ENCODE measurements around the gene SLC43A1. TPM values are rescaled to one million over a fixed set of nuclear protein-coding genes. Genes with fewer than 3 reads are reported as not detected.

The SLC43A1 gene
- total and polyA plus RNA-seq, 2 experiments from 2014 or later, result 19.6 to 49.7 TPM

DNA sequence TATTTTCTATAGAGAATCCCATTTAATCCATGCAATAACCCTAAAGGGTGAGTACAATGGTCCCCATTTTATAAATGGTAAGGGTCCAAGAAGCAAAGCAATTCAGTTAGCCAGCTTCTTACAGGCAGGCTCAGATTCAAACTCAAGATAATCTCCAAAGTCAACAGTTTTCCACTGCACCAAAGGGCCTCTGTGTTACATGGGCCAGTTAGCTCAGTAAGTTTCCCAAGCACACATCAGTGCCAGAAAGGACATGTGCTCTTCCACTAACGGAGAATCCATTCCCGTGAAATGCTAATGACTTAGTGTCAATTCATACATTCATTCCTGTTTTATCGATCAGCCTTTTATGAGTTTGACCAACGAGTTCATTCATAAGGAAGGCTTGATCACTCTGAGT lies 11.0 kb downstream of the SLC43A1 start:
- Mint-ChIP-seq H3K4me3 (no peak overlapping the region), H3K27me3 (ENCODE audit: insufficient read depth, low read depth, poor library complexity) (peaks cover 13% of the 10 kb centered on the region), H3K36me3 (ENCODE audit: low read depth) (peaks cover 40% of the 10 kb centered on the region), H3K9me3 (no peaks in the 10 kb centered on the region), H3K27ac (no peak overlapping the region), H3K4me1 (peaks cover 34% of the 10 kb centered on the region)
- Histone ChIP-seq H4K20me1 (replicated peaks; ENCODE audit: insufficient read depth) (peaks cover 15% of the 10 kb centered on the region), H3K79me2 (replicated peaks; ENCODE audit: insufficient read depth) (peaks cover 28% of the 10 kb centered on the region), H3K4me3 (no peak overlapping the region), H3K27ac (ENCODE audit: low read depth) (0 out of 2 replicates have a peak overlapping the region, but pooled peaks have one; percentile 9), H3F3A (replicated peaks; ENCODE audit: low read depth) (peaks cover 14% of the 10 kb centered on the region), H3K9me2 (ENCODE audit: insufficient read depth) (no peaks in the 10 kb centered on the region), H3K4me1 (ENCODE audit: insufficient read depth) (peaks cover 28% of the 10 kb centered on the region), H3K27me3 (ENCODE audit: insufficient read depth) (no peaks in the 10 kb centered on the region), H3K4me2 (no peak overlapping the region), H2AFZ (no peak overlapping the region), H3K36me3 (ENCODE audit: insufficient read depth) (no peaks in the 10 kb centered on the region)
- DNase-seq (ENCODE audit: low spot score) (no peak), ATAC-seq (no peak)
- TF ChIP-seq, protein P1, sequence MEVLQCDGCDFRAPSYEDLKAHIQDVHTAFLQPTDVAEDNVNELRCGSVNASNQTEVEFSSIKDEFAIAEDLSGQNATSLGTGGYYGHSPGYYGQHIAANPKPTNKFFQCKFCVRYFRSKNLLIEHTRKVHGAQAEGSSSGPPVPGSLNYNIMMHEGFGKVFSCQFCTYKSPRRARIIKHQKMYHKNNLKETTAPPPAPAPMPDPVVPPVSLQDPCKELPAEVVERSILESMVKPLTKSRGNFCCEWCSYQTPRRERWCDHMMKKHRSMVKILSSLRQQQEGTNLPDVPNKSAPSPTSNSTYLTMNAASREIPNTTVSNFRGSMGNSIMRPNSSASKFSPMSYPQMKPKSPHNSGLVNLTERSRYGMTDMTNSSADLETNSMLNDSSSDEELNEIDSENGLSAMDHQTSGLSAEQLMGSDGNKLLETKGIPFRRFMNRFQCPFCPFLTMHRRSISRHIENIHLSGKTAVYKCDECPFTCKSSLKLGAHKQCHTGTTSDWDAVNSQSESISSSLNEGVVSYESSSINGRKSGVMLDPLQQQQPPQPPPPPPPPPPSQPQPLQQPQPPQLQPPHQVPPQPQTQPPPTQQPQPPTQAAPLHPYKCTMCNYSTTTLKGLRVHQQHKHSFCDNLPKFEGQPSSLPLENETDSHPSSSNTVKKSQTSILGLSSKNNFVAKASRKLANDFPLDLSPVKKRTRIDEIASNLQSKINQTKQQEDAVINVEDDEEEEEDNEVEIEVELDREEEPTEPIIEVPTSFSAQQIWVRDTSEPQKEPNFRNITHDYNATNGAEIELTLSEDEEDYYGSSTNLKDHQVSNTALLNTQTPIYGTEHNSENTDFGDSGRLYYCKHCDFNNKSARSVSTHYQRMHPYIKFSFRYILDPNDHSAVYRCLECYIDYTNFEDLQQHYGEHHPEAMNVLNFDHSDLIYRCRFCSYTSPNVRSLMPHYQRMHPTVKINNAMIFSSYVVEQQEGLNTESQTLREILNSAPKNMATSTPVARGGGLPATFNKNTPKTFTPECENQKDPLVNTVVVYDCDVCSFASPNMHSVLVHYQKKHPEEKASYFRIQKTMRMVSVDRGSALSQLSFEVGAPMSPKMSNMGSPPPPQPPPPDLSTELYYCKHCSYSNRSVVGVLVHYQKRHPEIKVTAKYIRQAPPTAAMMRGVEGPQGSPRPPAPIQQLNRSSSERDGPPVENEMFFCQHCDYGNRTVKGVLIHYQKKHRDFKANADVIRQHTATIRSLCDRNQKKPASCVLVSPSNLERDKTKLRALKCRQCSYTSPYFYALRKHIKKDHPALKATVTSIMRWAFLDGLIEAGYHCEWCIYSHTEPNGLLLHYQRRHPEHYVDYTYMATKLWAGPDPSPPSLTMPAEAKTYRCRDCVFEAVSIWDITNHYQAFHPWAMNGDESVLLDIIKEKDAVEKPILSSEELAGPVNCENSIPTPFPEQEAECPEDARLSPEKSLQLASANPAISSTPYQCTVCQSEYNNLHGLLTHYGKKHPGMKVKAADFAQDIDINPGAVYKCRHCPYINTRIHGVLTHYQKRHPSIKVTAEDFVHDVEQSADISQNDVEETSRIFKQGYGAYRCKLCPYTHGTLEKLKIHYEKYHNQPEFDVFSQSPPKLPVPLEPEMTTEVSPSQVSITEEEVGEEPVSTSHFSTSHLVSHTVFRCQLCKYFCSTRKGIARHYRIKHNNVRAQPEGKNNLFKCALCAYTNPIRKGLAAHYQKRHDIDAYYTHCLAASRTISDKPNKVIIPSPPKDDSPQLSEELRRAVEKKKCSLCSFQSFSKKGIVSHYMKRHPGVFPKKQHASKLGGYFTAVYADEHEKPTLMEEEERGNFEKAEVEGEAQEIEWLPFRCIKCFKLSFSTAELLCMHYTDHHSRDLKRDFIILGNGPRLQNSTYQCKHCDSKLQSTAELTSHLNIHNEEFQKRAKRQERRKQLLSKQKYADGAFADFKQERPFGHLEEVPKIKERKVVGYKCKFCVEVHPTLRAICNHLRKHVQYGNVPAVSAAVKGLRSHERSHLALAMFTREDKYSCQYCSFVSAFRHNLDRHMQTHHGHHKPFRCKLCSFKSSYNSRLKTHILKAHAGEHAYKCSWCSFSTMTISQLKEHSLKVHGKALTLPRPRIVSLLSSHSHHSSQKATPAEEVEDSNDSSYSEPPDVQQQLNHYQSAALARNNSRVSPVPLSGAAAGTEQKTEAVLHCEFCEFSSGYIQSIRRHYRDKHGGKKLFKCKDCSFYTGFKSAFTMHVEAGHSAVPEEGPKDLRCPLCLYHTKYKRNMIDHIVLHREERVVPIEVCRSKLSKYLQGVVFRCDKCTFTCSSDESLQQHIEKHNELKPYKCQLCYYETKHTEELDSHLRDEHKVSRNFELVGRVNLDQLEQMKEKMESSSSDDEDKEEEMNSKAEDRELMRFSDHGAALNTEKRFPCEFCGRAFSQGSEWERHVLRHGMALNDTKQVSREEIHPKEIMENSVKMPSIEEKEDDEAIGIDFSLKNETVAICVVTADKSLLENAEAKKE (CRISPR knock-in tag; IDR thresholded peaks at IDR 0.05), result no peak
- TF ChIP-seq POLR2AphosphoS5 (IDR thresholded peaks at IDR 0.05; ENCODE audit: low read depth) (no peak), STAT1 (IDR thresholded peaks at IDR 0.05; ENCODE audit: unreplicated experiment) (no peak), EZH2 (IDR thresholded peaks at IDR 0.05; ENCODE audit: low read depth, unreplicated experiment) (no peak), CREB1 (CRISPR knock-in tag; IDR thresholded peaks at IDR 0.05; ENCODE audit: low read depth) (no peak), NANOG (IDR thresholded peaks at IDR 0.05; ENCODE audit: borderline replicate concordance) (no peak), ZNF114 (CRISPR knock-in tag; IDR thresholded peaks at IDR 0.05) (no peak), ZNF331 (CRISPR knock-in tag; IDR thresholded peaks at IDR 0.05; ENCODE audit: low read depth) (no peak), REST (IDR thresholded peaks at IDR 0.05; ENCODE audit: unreplicated experiment) (no peak), JUNB (IDR thresholded peaks at IDR 0.05; ENCODE audit: unreplicated experiment) (no peak), EZH2phosphoT487 (IDR thresholded peaks at IDR 0.05; ENCODE audit: unreplicated experiment) (no peak)
- TF ChIP-seq, protein P2, sequence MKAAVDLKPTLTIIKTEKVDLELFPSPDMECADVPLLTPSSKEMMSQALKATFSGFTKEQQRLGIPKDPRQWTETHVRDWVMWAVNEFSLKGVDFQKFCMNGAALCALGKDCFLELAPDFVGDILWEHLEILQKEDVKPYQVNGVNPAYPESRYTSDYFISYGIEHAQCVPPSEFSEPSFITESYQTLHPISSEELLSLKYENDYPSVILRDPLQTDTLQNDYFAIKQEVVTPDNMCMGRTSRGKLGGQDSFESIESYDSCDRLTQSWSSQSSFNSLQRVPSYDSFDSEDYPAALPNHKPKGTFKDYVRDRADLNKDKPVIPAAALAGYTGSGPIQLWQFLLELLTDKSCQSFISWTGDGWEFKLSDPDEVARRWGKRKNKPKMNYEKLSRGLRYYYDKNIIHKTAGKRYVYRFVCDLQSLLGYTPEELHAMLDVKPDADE (IDR thresholded peaks at IDR 0.05), result no peak
- TF ChIP-seq, protein P3, sequence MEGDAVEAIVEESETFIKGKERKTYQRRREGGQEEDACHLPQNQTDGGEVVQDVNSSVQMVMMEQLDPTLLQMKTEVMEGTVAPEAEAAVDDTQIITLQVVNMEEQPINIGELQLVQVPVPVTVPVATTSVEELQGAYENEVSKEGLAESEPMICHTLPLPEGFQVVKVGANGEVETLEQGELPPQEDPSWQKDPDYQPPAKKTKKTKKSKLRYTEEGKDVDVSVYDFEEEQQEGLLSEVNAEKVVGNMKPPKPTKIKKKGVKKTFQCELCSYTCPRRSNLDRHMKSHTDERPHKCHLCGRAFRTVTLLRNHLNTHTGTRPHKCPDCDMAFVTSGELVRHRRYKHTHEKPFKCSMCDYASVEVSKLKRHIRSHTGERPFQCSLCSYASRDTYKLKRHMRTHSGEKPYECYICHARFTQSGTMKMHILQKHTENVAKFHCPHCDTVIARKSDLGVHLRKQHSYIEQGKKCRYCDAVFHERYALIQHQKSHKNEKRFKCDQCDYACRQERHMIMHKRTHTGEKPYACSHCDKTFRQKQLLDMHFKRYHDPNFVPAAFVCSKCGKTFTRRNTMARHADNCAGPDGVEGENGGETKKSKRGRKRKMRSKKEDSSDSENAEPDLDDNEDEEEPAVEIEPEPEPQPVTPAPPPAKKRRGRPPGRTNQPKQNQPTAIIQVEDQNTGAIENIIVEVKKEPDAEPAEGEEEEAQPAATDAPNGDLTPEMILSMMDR (conservative IDR thresholded peaks at IDR 0.05; ENCODE audit: low read depth in 2 of 2), result no peak
